GM18867 (cell line): ENCODE data around the gene HPS5.

Source experiments
- ATAC-seq: cut with Tn5 transposase; IDR thresholded peaks from one replicate; pipeline ENCODE4 v1.9.1; 2021; ENCODE audit warnings: mild to moderate bottlenecking, moderate library complexity; ENCODE audit not compliant: unreplicated experiment

HPS5 gene

DNA sequence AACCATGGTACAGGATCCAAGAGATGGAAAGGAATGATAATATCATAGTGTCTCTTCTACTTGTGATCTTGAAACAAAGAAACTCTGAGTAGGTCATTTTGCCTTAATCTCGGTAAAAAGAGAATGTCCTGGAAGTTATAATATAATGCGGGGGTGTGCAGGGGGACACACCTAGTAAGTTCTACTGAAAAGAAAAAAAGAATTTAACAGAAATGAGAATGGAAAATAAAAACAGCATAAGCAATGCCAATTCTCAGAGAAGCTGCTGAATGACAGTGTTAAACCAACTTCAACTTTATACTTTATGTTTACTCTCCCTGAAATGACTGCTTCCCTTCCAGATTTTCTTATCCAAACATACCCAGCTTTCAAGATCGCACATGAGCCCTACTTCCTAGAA, 2.0 kb downstream of the HPS5 start:
- ATAC-seq: no peak

DNA sequence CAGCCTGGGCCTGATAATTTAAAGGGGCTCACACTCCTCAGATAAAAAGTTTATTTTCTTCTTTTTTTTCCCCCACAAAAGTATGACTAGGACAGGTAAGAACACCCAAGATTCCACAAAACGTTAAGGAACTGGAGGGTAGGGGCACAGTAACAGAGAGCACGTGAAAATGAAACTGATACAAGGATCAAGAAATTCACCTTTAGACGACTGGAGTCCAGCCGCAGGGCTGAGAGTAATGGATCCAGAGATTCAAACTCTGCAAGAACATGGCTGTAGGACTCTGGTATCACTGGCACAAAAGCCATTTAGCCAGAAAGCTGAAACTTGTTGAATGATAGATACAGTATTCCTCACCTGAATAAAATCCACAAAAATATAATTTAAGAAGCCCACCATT, 4.4 kb downstream of the HPS5 start:
- ATAC-seq: no peak

DNA sequence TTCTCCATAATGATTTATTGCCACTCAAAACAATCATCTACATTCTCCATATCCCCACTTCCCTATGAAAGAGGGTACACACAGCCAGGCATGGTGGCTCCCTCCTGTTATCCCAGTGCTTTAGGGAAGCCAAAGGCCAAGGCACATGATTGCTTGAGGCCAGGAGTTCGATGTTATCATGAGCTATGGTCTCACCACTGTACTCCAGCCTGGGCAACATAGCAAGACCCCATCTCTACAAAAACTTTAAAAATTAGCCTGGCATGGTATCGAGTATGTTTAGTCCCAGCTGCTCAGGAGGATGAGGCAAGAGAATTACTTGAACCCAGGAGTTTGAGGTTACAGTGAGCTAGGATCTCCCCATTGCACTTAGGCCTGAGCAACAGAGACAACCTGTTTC, 6.0 kb downstream of the HPS5 start:
- ATAC-seq: no peak

DNA sequence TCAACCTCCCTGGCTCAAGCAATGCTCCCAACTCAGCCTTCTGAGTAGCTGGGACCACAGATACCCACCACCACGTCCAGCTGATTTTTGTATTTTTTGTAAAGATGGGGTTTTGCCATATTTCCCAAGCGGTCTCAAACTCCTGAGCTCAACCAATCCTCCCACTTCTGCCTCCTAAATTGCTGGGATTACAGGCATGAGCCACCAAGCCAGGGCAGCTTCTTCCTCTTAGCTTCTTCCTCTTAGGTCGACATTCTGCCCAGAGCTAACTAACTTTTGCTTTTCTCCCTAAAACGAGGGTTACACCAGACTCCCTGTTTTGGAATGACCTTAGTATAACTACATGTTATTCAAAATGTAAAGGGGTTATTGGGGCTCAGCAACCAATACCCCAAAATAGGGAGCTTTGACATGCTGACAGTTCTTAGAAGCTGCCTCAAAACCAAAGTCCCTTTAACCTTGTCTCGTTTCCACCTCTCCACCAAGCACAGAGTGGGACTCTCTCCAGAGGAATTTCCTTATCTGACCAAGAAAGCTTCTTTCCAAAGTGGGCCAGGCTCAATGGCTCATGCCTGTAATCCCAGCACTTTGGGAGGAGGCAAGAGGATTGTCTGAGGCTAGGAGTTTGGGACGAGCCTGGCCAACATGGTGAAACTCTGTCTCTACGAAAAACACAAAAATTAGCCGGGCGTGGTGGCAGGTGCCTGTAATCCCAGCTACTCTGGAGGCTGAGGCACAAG, 7.0 kb downstream of the HPS5 start:
- no peak for ATAC-seq

DNA sequence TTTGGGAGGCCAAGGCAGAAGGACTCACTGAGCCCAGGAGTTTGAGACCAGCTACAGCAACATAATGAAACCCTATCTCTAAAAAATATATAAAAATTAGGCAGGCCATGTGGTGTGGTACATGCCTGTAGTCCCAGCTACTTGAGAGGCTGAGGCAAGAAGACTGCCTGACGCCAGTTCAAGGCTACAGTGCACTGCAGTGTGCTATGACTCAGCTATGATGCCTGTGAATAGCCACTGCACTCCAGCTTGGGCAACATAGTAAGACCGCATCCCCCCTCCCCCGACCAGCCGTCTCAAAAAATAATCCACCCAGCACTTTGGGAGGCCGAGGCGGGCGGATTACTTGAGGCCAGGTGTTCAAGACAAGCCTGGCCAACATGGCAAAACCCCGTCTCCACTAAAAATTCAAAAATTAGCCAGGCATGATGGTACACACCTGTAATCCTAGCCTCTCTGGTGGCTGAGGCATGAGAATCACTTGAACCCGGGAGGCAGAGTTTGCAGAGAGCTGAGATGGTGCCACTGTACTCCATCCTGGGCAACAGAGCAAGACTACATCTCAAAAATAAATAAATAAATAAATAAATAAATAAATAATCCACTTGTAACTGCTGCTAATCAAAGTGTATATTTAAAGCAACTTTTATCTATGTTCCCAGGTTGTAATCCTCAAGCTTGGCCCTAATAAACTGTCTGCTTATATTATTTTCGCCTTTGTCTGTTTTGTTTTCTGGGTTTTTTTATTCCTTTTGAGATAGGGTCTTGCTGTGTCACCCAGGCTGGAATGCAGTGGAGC, 7.8 kb downstream of the HPS5 start:
- ATAC-seq: no peak

DNA sequence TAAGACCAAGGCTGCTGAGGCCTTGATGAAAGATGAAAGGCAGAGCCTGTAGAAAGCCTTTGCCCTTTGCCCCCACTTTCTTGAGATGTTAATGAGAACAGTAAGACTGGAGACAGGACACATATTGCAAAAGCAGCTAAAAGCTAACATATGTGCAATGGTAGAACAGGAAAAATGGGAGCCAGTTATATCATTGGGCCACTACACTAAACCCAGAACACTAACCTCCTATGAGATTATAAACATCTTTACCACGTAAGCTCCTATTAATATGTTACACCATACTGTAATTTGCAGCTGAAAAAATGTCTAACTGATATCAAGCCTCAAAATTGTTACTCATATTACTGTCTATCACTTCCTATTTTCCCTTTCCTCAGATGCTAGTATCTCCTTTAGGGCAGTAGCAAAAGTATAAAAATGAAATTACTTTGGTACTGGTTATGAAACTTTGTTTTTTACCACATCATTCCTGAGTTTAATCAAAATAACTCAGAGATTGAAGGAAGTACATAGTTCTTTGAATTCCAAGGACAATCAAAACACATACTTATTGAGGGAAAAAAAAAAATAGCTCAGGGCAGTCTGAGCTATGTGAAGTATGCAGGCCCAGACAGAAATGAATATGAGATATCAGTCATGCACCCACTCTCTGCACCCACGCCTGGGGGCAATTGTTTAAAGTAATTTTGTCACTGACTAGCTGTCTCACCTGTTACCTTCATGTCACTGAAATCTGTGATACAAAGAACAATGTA, 9.1 kb downstream of the HPS5 start:
- ATAC-seq: no peak

DNA sequence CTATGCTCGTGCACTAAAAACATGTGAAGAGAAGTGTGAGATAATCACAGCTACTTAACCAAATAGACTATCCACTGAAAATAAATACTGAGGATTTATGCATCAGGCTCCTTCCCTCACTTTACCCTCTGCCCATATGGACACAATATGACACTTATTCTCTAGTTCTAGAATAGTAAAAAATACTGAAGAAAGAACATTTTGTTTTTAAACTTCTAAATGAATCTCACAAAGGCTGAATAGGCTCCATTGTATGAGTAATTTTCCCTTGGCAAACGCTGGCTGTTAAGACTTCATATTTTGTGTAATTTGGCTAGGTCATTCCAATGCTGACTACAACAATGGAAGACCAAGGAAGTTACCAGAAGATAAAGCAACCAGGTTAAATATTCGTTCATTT, 9.9 kb downstream of the HPS5 start:
- ATAC-seq: no peak

DNA sequence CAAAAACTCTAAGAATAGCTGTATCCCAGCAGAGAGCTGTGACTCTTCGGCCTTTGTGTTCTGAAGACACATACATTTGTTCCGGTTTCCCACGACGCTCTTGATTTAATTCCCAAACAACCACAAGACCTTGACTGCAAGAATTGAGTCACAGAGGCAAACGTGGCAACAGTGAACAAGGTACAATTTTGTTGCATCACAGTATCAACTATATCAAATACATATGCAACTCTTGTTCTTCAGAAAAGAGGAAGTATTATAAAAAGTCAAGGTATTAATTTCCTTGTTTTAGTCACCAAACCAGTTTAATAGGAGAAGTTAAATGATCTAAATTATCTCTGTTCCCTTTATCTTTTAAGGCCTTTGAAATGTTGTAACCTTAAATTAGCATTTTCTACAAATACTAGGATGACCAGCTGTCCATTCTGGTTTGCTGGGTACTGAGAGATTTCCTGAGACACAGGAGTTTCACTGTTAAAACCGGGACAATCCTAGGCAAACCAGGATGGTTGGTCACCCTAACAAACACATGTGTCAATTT, 11.1 kb downstream of the HPS5 start:
- ATAC-seq: peak; percentile 48

DNA sequence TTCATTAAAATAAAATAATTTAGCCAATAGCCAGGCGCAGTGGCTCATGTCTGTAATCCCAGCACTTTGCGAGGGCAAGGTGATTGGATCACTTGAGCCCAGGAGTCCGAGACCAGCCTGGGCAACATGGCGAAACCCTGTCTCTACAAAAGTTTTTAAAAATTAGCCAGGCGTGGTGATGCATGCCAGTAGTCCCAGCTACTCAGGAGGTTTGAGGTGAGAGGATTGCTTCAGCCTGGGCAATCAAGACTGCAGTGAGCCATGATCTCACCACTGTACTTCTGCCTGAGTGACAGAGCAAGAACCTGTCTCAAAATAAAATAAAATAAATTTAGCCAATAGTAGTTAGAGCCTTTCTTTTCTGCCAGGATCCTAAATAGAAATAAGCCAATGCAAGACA, 12.2 kb downstream of the HPS5 start:
- no peak for ATAC-seq

DNA sequence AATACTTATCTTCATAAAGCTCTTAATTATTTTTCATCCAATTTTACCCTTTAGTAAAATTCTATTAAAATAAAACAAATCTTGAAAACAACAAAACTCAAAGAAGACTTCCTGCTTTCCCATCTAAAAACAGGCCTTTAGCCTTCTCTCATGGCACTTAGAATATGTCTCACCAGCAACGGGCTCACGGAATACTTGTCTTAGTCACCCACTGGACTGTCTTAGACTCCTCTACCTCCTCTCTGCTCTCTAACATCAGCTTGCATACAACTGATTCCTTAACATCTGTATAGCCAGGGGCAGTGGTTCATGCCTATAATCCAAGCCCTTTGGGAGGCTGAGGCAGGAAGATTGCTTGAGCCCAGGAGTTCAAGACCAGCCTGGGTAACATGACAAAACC, 13.7 kb downstream of the HPS5 start:
- no peak for ATAC-seq

DNA sequence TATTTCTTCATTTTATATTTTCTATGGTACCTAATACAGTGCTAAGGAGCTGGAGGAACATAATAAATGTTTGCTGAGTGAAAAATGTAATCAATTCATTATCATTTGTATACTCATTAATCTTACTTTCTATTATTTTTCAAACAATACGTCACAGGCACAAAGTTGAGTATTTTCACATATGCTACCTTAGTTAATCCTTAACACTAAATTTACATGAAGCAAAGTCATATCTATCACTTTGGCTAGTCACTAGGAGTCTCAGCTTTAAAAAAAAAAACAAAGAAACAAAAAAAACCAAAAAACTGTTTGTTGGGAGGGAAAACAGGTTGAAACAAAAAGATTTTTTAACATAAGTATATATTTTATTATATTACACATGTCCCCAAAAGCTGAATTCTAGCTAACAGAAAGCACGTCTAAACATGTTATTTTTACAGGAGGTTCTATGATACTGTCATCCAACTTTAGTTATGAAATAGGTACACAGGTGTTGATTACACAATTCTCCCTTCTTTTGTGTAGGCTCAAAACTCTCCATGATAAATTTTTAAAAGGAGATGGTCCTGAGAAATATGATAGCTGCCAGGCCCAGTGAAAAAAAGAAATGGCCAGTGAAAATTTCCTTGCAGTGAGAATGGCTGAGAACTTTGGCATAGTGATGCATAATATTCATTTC, 14.3 kb downstream of the HPS5 start:
- no peak for ATAC-seq

DNA sequence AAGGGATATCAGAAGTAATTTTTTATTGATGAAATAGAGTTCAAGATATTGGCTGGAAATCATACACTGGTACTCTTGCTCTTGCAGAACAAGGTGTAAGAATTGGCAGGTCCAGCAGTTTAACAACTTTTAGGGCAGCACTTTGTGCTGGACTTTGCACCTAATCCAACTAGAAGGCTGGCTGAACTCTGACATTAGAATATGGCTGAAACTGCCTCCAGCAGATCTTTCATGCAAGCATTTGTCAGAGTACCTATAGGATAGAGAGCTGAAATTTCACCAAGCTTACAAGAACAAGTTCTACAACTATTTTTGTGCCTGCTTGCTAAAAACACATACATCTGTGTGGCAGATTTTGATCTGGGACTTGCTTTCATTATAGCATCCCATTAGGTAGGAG, 17.2 kb downstream of the HPS5 start:
- no peak for ATAC-seq

DNA sequence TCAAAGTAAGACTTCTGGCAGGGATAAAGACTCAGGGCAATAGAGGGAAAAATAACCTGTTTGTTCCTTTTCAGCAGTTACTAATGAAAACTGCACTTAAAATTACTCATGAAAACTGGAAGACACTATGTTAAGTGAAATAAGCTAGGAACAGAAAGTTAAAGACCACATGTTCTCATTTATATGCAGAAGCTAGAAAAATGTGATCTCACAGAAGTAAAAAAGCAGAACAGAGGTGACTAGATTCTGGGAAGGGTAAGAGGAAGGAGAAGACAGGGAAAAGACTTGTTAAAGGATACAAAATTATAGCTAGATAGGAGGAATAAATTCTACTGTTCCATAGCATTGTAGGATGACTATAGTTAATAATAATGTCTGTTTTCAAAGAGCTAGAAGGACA, 22.2 kb downstream of the HPS5 start:
- no peak for ATAC-seq

DNA sequence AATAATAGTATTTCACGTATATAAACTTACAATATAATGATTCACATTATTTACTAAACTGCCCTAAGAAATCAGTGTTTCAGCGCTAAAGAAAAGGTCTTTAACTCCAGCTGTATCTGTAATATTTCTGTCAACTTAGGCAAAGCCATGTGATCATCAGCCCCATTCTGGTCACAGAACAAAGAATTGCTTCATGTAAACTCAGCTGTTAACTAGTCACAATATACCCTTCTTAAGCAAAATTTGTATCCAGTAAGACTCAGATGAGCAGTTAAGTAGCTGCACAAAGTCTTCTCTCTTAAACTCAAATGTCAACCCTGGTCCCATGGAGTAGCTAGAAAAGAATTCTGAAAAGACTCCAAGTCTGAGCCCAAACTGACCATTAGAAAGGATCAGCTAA, 26.6 kb downstream of the HPS5 start:
- no peak for ATAC-seq

DNA sequence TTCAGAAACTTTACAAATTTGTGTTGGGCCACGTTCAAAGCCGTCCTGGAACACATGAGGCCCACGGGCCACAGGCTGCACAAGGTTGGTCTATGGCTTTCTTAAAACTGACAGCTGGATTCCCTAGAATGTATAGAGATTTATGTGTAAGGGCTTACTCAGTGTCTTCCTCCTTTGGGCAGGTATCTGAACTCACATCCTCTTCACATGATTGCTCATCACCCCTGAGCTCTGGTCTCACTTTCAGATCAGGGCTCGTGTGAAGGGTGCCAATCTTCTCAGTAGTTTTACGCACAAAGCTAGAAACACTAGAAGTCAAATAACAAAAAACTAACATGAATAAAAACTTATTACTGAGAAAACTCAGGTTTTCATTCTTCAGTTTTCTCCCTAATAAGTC, 27.1 kb downstream of the HPS5 start:
- peak; percentile 77 for ATAC-seq

DNA sequence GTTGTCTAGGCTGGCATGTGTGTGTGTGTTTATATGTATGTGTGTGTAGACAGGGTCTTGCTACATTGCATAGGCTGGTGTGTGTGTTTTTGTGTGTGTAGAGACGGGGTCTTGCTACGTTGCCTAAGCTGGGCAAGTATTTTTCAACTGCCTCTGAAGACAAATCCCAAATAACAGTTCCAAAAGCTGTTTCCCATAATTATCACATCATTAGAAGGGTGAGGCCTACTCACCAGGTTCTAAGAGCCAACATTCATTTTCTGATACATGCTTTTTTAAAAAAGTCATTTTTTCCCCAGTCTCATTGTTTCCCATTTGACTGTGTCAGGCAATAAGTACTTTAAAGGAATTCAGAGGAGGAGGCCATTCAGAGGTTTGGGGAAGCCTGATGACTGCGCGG, 33.0 kb downstream of the HPS5 start:
- ATAC-seq: no peak

DNA sequence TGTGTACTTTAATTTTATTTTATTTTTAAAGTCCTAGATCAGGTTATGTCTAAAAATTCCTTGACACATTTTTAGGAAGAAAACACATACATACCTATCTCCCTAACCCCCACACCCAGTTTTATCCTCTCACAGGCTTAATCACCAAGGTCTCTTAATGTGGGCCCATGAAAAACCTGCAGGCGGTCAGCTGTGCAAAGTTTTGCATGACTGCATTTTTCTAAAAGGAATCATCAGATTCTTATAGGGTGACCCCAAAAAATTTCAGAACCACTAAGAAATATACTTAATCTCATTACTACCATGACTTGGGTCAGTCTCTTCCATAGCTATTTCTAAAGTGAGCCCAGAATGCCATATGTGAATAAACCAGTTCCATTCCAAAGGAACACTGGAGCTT, 36.1 kb downstream of the HPS5 start:
- no peak for ATAC-seq

DNA sequence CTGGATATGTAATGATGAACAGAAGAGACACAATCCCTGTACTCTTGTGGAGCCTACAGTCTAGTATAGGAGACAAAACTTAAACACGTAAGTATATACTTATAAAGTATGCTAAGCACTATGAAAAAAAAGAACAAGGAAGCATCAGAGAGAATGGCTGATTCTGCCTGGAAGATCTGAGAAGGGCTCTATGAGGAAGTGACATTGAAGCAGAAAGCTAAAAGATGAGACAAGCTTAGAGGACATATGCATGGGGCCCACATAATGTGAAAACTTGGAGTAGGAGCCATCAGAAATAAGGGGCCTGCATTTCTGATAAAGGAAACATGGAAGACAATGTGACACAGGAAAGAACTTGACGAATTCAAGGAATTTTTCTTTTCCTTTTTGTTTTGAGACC, 39.3 kb downstream of the HPS5 start:
- ATAC-seq: no peak

DNA sequence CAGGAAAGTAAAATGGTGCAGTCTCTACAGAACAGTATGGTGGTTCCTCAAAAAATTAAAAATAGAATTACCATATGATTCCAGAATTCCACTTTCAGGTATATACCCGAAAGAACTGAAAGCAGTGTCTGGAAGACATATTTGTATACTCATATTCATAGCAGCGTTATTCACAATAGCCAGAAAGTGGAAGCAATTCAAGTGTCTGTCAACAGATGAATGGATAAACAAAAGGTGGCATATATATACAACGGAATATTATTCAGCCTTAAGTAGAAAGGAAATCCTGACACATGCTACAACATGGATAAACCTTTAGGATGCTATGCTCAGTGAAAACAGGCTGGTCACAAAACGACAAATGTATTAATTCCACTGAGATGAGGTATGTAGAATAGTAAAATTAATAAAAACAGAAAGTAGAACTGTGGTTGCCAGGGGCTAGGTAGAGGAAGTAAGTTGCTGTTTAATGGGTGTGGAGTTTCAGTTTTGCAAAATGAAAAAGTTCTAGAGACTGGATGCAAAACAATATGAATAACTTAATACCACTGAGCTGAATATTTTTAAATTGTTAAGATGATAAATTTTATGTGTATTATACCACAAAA, 41.4 kb downstream of the HPS5 start:
- peak; percentile 93 for ATAC-seq

DNA sequence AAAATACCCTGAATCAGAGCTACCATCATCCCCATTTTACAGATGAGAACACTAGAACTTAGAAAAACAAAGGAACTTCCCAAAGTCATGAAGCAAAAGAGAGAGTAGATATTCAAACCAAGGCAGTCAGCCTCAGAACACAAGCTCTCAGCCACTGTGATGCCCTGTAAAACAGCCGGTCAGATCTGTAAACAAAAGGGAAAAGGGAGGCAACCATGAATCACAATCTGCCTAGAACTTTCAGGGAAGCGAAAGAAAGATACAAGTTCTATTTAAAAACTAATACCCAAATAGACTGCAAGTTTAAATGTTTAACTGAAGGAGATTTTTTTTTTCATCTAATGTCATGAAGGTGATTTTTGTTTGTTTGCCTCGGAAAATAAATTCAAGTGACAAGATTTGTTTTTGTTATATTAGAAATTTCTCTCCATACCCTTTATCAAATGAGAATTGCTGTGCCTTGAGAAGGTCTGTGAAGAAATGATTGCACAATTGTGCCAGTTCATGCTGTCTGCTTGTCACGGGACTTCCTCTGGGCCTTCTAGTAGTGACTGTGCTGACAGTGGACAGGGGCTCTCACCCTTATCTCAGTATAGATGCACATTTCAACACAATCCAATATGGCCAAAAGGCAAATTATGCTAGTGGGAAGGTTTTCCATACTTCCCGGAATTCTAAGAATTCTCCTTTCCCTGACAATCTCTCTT, 44.2 kb downstream of the HPS5 start:
- no peak for ATAC-seq
